SU-DHL-6 (cell line): ENCODE results near the gene TMEM115.

ENCODE experiments used
- H2AFZ ChIP-seq: fragments of 200-600 bp; sonication (generic); 2 replicates; pipeline ENCODE4 v1.6.1; 2014; ENCODE audit warnings: low read depth, mild to moderate bottlenecking, moderate library complexity, mixed read lengths, antibody characterized with exemption, low read length; ENCODE audit not compliant: severe bottlenecking
- H3F3A ChIP-seq: fragments of 200-600 bp; shearing (Covaris generic); 2 replicates; pipeline ENCODE4 v1.6.0; 2016; ENCODE audit warnings: antibody characterized with exemption, mild to moderate bottlenecking; ENCODE audit not compliant: insufficient read depth
- H3K27ac ChIP-seq: fragments of 200-600 bp; sonication (generic); 2 replicates; pipeline ENCODE4 v1.5.1; 2016; ENCODE audit warnings: low read depth, mild to moderate bottlenecking, low read length, moderate library complexity, mixed read lengths
- H3K27me3 ChIP-seq: fragments of 200-600 bp; sonication (generic), shearing (Covaris generic); 2 replicates; pipeline ENCODE4 v1.6.0; 2014; ENCODE audit warnings: mild to moderate bottlenecking, low read length
- H3K36me3 ChIP-seq: fragments of 200-600 bp; sonication (generic); 2 replicates; pipeline ENCODE4 v1.6.1; 2014; ENCODE audit warnings: mild to moderate bottlenecking, low read length, mixed read lengths
- H3K4me2 ChIP-seq: fragments of 300-600, 200-600 bp; shearing (Covaris generic), sonication (generic); 2 replicates; pipeline ENCODE4 v1.6.0; 2014; ENCODE audit warnings: low read length, low read depth, mild to moderate bottlenecking; ENCODE audit not compliant: poor library complexity, severe bottlenecking
- H3K4me3 ChIP-seq: fragments of 200-600 bp; sonication (generic); 2 replicates; pipeline ENCODE4 v1.5.1; 2014; ENCODE audit warnings: antibody characterized with exemption, low read length, mild to moderate bottlenecking, mixed read lengths; ENCODE audit not compliant: insufficient read depth, poor library complexity, severe bottlenecking
- H3K79me2 ChIP-seq: fragments of 200-600 bp; sonication (generic); 2 replicates; pipeline ENCODE4 v1.6.1; 2014; ENCODE audit warnings: mild to moderate bottlenecking, low read length, moderate library complexity; ENCODE audit not compliant: insufficient read depth
- H3K9ac ChIP-seq: fragments of 200-600 bp; sonication (generic); 2 replicates; pipeline ENCODE4 v1.7.0; 2014; ENCODE audit warnings: mild to moderate bottlenecking, low read length
- H3K9me2 ChIP-seq: fragments of 200-600 bp; sonication (generic); replicated peaks from 2 replicates; pipeline ENCODE4 v1.6.1; 2014; ENCODE audit warnings: low read length; ENCODE audit not compliant: insufficient read depth
- H3K9me3 ChIP-seq: fragments of 200-600 bp; sonication (generic); 2 replicates; pipeline ENCODE4 v1.6.1; 2014; ENCODE audit warnings: low read length, mixed read lengths; ENCODE audit not compliant: insufficient read depth
- H4K20me1 ChIP-seq: fragments of 200-600 bp; sonication (generic); 2 replicates; pipeline ENCODE4 v1.6.1; 2014; ENCODE audit warnings: low read depth, mild to moderate bottlenecking, antibody characterized with exemption, low read length, moderate library complexity, mixed read lengths
- EZH2phosphoT487 ChIP-seq: fragments of 200-600 bp; sonication (generic), shearing (Covaris generic); conservative IDR thresholded peaks from 2 replicates; pipeline ENCODE4 v1.6.1; 2018; ENCODE audit warnings: mild to moderate bottlenecking, antibody characterized with exemption, low read length, moderate library complexity, mixed read lengths
- TF ChIP-seq, protein P1 (sequence below): fragments of 200-600 bp; sonication (generic); IDR thresholded peaks from one replicate; pipeline ENCODE4 v1.5.1; 2017; ENCODE audit warnings: antibody characterized with exemption, mild to moderate bottlenecking, low read length, moderate library complexity; ENCODE audit not compliant: insufficient read depth, poor library complexity, severe bottlenecking

The TMEM115 gene

DNA sequence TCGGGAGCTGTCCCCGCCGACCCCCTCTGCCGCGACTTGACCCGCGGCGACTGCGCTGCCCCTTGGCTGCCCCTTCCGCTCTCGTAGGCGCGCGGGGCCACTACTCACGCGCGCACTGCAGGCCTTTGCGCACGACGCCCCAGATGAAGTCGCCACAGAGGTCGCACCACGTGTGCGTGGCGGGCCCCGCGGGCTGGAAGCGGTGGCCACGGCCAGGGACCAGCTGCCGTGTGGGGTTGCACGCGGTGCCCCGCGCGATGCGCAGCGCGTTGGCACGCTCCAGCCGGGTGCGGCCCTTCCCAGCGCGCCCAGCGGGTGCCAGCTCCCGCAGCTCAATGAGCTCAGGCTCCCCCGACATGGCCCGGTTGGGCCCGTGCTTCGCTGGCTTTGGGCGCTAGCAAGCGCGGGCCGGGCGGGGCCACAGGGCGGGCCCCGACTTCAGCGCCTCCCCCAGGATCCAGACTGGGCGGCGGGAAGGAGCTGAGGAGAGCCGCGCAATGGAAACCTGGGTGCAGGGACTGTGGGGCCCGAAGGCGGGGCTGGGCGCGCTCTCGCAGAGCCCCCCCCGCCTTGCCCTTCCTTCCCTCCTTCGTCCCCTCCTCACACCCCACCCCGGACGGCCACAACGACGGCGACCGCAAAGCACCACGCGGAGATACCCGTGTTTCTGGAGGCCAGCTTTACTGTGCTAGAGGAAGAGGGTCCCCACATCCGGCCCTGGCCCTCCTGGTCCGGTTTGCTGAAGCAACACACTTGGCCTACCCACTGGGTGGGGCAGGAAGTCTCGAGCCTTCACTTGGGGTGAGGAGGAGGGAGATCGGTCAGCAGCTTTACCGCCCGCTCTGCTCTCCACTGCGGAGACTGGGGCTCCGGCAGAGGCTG is 18.6 kb downstream of the TMEM115 start, which contains the start of gene RASSF1:
TSS of gene RASSF1 (minus strand) at position 389 of the 882 bp plus-strand sequence. CDS start at position 358, 31 bp downstream.
- H3K36me3 ChIP-seq: no peaks in the 10 kb centered on the region
- H3K9ac ChIP-seq: no peak within 1 kb of the TSS

DNA sequence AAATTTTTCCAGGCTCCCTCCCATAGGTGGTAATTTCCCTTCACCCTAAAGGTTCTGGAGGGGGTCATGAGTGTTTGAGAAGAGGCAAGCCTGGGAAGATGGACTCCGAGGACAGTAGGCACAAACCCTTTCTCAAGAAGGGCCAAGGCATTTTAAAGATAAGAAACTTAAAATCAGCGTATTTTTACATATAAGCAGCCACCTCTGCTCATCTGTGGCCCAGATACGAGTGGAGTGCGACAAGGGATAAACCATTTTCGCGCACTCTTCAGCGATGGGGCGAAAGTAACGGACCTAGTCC is 19.2 kb downstream of the TMEM115 start:
- Histone ChIP-seq H4K20me1 (no peaks in the 10 kb centered on the region; the same call in 1 of the 2 replicates), H3K9ac (no peak overlapping the region), H3K36me3 (no peaks in the 10 kb centered on the region), H3F3A (peaks cover 12% of the 10 kb centered on the region; the same call in 1 of the 2 replicates), H3K4me3 (no peak overlapping the region), H3K9me2 (no peaks in the 10 kb centered on the region), H3K4me2 (no peak overlapping the region), H3K9me3 (no peaks in the 10 kb centered on the region), H3K79me2 (peaks cover 21% of the 10 kb centered on the region), H3K27ac (no peak overlapping the region), H3K27me3 (no peaks in the 10 kb centered on the region), H2AFZ (no peak overlapping the region)
- no peak for TF ChIP-seq EZH2phosphoT487
- TF ChIP-seq, protein P1, sequence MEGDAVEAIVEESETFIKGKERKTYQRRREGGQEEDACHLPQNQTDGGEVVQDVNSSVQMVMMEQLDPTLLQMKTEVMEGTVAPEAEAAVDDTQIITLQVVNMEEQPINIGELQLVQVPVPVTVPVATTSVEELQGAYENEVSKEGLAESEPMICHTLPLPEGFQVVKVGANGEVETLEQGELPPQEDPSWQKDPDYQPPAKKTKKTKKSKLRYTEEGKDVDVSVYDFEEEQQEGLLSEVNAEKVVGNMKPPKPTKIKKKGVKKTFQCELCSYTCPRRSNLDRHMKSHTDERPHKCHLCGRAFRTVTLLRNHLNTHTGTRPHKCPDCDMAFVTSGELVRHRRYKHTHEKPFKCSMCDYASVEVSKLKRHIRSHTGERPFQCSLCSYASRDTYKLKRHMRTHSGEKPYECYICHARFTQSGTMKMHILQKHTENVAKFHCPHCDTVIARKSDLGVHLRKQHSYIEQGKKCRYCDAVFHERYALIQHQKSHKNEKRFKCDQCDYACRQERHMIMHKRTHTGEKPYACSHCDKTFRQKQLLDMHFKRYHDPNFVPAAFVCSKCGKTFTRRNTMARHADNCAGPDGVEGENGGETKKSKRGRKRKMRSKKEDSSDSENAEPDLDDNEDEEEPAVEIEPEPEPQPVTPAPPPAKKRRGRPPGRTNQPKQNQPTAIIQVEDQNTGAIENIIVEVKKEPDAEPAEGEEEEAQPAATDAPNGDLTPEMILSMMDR: no peak

More for the DNA sequence above, 18.6 kb downstream of the TMEM115 start, which contains the start of gene RASSF1:
- no peak within 1 kb of the TSS for H3K4me3 ChIP-seq
- H3K4me2 ChIP-seq: no peak within 1 kb of the TSS
- peaks cover 12% of the 10 kb centered on the region; the same call in 1 of the 2 replicates for H3F3A ChIP-seq
- TF ChIP-seq EZH2phosphoT487: no peak
- TF ChIP-seq, protein P1: no peak
- H2AFZ ChIP-seq: no peak within 1 kb of the TSS
- peaks cover 15% of the 10 kb centered on the region for H3K79me2 ChIP-seq
- H4K20me1 ChIP-seq: no peaks in the 10 kb centered on the region; the same call in 1 of the 2 replicates
- H3K9me2 ChIP-seq: no peaks in the 10 kb centered on the region
- no peak within 1 kb of the TSS for H3K27ac ChIP-seq
- no peaks in the 10 kb centered on the region for H3K27me3 ChIP-seq
- H3K9me3 ChIP-seq: no peaks in the 10 kb centered on the region

DNA sequence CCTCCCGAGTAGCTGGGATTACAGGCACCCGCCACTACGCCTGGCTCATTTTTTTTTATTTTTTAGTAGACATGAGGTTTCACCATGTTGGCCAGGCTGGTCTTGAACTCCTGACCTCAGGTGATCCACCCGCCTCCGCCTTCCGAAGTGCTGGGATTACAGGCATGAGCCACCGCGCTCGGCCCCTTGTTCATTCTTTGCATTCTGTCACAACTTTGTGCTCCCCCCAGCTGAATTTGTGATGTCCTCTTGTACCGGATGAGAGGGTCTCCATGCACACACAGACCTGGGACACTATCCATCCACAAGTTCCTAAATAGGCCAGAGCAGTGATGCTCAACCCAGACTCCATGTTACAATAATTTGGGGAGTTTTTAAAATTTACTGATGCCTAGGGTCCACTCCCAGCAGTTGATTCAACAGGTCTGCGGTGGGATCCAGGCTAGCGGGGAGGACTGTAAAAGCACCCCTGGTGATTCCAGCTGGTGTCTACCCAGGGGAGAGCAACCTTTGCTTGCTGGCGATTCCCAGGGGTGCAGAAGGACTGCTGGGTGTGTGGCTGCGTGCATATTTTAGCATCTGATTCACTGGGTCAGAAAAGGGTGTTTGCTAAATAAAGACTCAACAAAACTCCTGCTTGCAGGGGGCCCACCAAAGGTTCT is 19.7 kb downstream of the TMEM115 start:
- Histone ChIP-seq H3K27ac (no peak overlapping the region), H2AFZ (no peak overlapping the region), H4K20me1 (no peaks in the 10 kb centered on the region; the same call in 1 of the 2 replicates), H3K4me3 (no peak overlapping the region), H3K27me3 (no peaks in the 10 kb centered on the region), H3K9me3 (no peaks in the 10 kb centered on the region), H3K79me2 (peaks cover 25% of the 10 kb centered on the region), H3K4me2 (no peak overlapping the region), H3K9ac (no peak overlapping the region), H3F3A (peaks cover 12% of the 10 kb centered on the region; the same call in 1 of the 2 replicates), H3K36me3 (no peaks in the 10 kb centered on the region), H3K9me2 (no peaks in the 10 kb centered on the region)
- TF ChIP-seq, protein P1: no peak
- TF ChIP-seq EZH2phosphoT487: no peak
